Activated CD8-positive, alpha-beta T cell treated with anti-CD3 and anti-CD28 coated beads for 36 hours (primary cell): Measurements from ENCODE around the gene DNAJB8. TPM values are rescaled to one million over a fixed set of nuclear protein-coding genes. Genes with fewer than 3 reads are reported as not detected.

Experiments used
- ATAC-seq: fragments of 200-7000 bp; cut with Tn5 transposase; one replicate; pipeline ENCODE4 v1.10.0; 2021; ENCODE audit warnings: mild to moderate bottlenecking, moderate library complexity
- CTCF ChIA-PET: fragments of 350-600 bp; sonication (Branson Sonifier 250); formaldehyde crosslinking; loops from one replicate; lab custom pipeline; 2021; ENCODE audit warnings: antibody characterized with exemption; lab: Charles Lee
- POLR2A ChIA-PET: fragments of 350-600 bp; sonication (Branson Sonifier 250); formaldehyde crosslinking; loops from one replicate; lab custom pipeline; 2021; ENCODE audit warnings: antibody characterized with exemption; lab: Charles Lee
- DNase-seq: peaks from one replicate; pipeline ENCODE4 v3.0.0-alpha.2; 2020
- H3K27ac Mint-ChIP-seq: one replicate; pipeline ENCODE4 v1.8.0; 2021; ENCODE audit warnings: mild to moderate bottlenecking, mixed read lengths
- H3K27me3 Mint-ChIP-seq: one replicate; pipeline ENCODE4 v1.8.0; 2021; ENCODE audit warnings: mixed read lengths
- H3K36me3 Mint-ChIP-seq: one replicate; pipeline ENCODE4 v1.8.0; 2021; ENCODE audit warnings: low read depth, mixed read lengths
- H3K4me1 Mint-ChIP-seq: one replicate; pipeline ENCODE4 v1.8.0; 2021; ENCODE audit warnings: low read depth, mixed read lengths
- H3K4me3 Mint-ChIP-seq: one replicate; pipeline ENCODE4 v1.8.0; 2021; ENCODE audit warnings: mild to moderate bottlenecking, moderate library complexity, mixed read lengths
- H3K9me3 Mint-ChIP-seq: one replicate; pipeline ENCODE4 v1.8.0; 2021; ENCODE audit warnings: mixed read lengths
- intact Hi-C: fragments of 100-400 bp; cut with micrococcal nuclease; formaldehyde crosslinking; loops from one replicate; pipeline ENCODE4 v1.10.0; 2022
- total RNA-seq, 2 experiments: library from RNA; stranded (reverse); gene quantifications; one replicate each; pipeline ENCODE4 v1.2.3, GENCODE V29; 2021
- TF ChIP-seq, protein P1 (sequence below): fragments of 200-600 bp; IDR thresholded peaks from one replicate; pipeline ENCODE4 v1.8.0; 2022; ENCODE audit warnings: antibody characterized with exemption, mild to moderate bottlenecking

DNAJB8 gene
- total RNA-seq, 2 experiments from 2014 or later, result not detected

GRCh38 chr3:128502712-128503111 is 36.0 kb upstream of the DNAJB8 start:
- Mint-ChIP-seq H3K27me3 (peaks cover 25% of the 10 kb centered on the region), H3K4me1 (no peaks in the 10 kb centered on the region), H3K27ac (no peak overlapping the region), H3K36me3 (no peaks in the 10 kb centered on the region), H3K9me3 (no peaks in the 10 kb centered on the region), H3K4me3 (no peak overlapping the region)
- DNase-seq (no peak), ATAC-seq (no peak)
- CTCF ChIA-PET, result interaction anchor here (4.7 kb wide), 1 partner anchor 76 kb away, joined by 27 read pairs; no protein-coding TSS in a partner anchor
- POLR2A ChIA-PET, result no interaction called here
- TF ChIP-seq, protein P1, sequence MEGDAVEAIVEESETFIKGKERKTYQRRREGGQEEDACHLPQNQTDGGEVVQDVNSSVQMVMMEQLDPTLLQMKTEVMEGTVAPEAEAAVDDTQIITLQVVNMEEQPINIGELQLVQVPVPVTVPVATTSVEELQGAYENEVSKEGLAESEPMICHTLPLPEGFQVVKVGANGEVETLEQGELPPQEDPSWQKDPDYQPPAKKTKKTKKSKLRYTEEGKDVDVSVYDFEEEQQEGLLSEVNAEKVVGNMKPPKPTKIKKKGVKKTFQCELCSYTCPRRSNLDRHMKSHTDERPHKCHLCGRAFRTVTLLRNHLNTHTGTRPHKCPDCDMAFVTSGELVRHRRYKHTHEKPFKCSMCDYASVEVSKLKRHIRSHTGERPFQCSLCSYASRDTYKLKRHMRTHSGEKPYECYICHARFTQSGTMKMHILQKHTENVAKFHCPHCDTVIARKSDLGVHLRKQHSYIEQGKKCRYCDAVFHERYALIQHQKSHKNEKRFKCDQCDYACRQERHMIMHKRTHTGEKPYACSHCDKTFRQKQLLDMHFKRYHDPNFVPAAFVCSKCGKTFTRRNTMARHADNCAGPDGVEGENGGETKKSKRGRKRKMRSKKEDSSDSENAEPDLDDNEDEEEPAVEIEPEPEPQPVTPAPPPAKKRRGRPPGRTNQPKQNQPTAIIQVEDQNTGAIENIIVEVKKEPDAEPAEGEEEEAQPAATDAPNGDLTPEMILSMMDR, result no peak
- intact Hi-C loops, result no loop called here

DNA sequence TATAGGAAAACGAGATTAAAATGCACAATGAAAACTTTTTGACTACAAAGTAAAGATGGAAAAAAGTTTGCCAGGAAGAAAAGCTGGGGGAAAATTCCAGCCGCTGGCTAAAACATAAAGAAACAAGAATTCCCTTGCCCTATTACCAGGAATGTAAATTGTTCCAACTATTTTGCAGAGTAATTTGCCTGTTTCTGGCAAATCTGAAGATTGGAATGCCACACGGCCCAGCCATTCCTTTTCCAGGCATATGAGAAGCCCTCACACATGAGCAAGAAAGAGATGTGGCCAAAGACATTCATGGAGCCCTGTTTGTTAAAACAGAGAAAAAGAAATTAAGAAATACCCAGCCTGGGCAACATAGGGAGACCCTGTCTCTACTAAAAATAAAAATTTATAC is 34.7 kb upstream of the DNAJB8 start:
- no peaks in the 10 kb centered on the region for H3K36me3 Mint-ChIP-seq
- ChIA-PET CTCF (interaction anchor here (1.0 to 1.6 kb wide), 3 partner anchors 10 to 76 kb away, joined by 3 to 5 read pairs (median 4); no protein-coding TSS in a partner anchor), POLR2A (no interaction called here)
- ATAC-seq, result no peak
- no peaks in the 10 kb centered on the region for H3K4me1 Mint-ChIP-seq
- DNase-seq, result no peak
- H3K9me3 Mint-ChIP-seq, result no peaks in the 10 kb centered on the region
- peaks cover 27% of the 10 kb centered on the region for H3K27me3 Mint-ChIP-seq
- H3K4me3 Mint-ChIP-seq, result no peak overlapping the region
- intact Hi-C loops, result loop anchor here (2.0 kb wide), 1 partner anchor 77 kb away; no protein-coding TSS in a partner anchor
- no peak overlapping the region for H3K27ac Mint-ChIP-seq
- TF ChIP-seq, protein P1, result no peak

DNA sequence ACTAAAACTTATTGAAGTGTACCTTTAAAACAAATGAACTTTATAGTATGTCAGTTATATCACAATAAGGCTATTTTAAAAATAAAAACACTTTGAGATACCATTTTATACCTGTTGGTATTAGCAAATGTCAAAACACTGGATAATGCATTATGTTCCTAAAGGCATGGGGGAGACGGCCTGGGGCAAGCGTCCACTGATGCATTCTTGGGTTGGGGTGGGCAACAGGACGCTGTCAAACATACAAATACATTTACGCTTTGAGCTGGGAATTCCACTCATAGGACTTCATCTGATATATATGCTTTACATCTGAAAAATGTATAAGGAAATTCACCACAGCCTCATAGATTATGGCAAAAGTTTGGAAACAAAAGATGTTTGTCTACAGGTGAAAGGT is 33.9 kb upstream of the DNAJB8 start:
- POLR2A ChIA-PET, result no interaction called here

DNA sequence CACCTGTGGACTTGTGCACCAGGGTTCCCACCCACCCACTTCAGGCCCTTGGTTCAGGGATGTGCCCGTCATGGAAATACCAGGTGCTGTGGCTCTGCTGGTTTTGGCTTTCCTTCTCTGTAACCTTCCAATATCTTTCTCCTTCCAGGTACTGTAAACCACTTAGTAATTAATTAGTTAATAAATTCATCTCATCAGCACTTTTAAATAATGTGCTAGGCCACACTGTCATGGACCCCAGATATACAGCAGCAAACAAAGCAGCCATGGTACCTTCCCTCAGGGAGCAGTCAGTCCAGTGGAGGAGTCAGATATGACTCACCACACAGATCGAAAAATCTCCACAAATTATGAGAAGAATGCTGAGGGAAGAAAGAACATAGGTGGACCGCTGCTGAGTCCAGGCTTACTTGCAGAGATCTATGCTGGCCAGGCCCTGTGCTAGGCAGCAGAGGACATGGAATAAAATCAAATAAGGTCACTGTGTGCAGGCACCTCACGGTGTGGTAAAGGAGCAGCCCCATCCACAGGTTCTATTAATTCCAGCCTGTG is 33.1 kb upstream of the DNAJB8 start:
- Mint-ChIP-seq H3K36me3 (no peaks in the 10 kb centered on the region), H3K27ac (no peak overlapping the region), H3K27me3 (peaks cover 36% of the 10 kb centered on the region), H3K9me3 (no peaks in the 10 kb centered on the region), H3K4me3 (no peak overlapping the region), H3K4me1 (no peaks in the 10 kb centered on the region)
- DNase-seq (no peak), ATAC-seq (no peak)
- TF ChIP-seq, protein P1, result no peak
- ChIA-PET CTCF (interaction anchor here (0.7 to 3.0 kb wide), 8 partner anchors 9 to 405 kb away, joined by 3 to 46 read pairs (median 3); no protein-coding TSS in a partner anchor), POLR2A (no interaction called here)
- intact Hi-C loops, result loop anchor here (2.0 to 10.0 kb wide), 3 partner anchors 75 to 415 kb away; no protein-coding TSS in a partner anchor

More for the DNA sequence above, 33.9 kb upstream of the DNAJB8 start:
- no peaks in the 10 kb centered on the region for H3K9me3 Mint-ChIP-seq
- CTCF ChIA-PET, result interaction anchor here (1.0 kb wide), 1 partner anchor 75 kb away, joined by 4 read pairs; no protein-coding TSS in a partner anchor
- ATAC-seq, result no peak
- H3K4me3 Mint-ChIP-seq, result no peak overlapping the region
- DNase-seq, result no peak
- H3K27ac Mint-ChIP-seq, result no peak overlapping the region
- TF ChIP-seq, protein P1, result no peak
- H3K4me1 Mint-ChIP-seq, result no peaks in the 10 kb centered on the region
- intact Hi-C loops, result loop anchor here (2.0 kb wide), 1 partner anchor 76 kb away; no protein-coding TSS in a partner anchor
- no peaks in the 10 kb centered on the region for H3K36me3 Mint-ChIP-seq
- H3K27me3 Mint-ChIP-seq, result peaks cover 32% of the 10 kb centered on the region

GRCh38 chr3:128498901-128499530 is 32.3 kb upstream of the DNAJB8 start:
- TF ChIP-seq, protein P1, result no peak
- DNase-seq (no peak), ATAC-seq (no peak)
- intact Hi-C loops, result loop anchor here (10.0 kb wide), 2 partner anchors 106 to 414 kb away; no protein-coding TSS in a partner anchor
- no peak overlapping the region for H3K27ac Mint-ChIP-seq
- no peaks in the 10 kb centered on the region for H3K9me3 Mint-ChIP-seq
- peaks cover 41% of the 10 kb centered on the region for H3K27me3 Mint-ChIP-seq
- no peak overlapping the region for H3K4me3 Mint-ChIP-seq
- ChIA-PET POLR2A (no interaction called here), CTCF (interaction anchor here (0.7 to 3.0 kb wide), 8 partner anchors 8 to 404 kb away, joined by 3 to 46 read pairs (median 3); no protein-coding TSS in a partner anchor)
- no peaks in the 10 kb centered on the region for H3K36me3 Mint-ChIP-seq
- H3K4me1 Mint-ChIP-seq, result no peaks in the 10 kb centered on the region
